H9 (cell line): ENCODE data around the gene DHX40. TPM values are rescaled to one million over a fixed set of nuclear protein-coding genes. Genes with fewer than 3 reads are reported as not detected.

Experiments
- DNase-seq: peaks from one replicate; pipeline ENCODE4 v3.0.0-alpha.2; 2017
- H2AFZ ChIP-seq: one replicate; pipeline ENCODE4 v1.6.1; 2013; ENCODE audit warnings: mild to moderate bottlenecking, low read length, control low read depth, moderate library complexity
- H2AK5ac ChIP-seq: 2 replicates; pipeline ENCODE4 v1.6.1; 2013; ENCODE audit warnings: low read length, control low read depth, mixed read lengths; ENCODE audit not compliant: insufficient read length
- H2BK120ac ChIP-seq: one replicate; pipeline ENCODE4 v1.6.1; 2013; ENCODE audit warnings: low read depth, mild to moderate bottlenecking, low read length, control low read depth, inconsistent platforms; ENCODE audit not compliant: poor library complexity, severe bottlenecking
- H2BK12ac ChIP-seq: 2 replicates; pipeline ENCODE4 v1.6.1; 2013; ENCODE audit warnings: low read length, control low read depth, mixed read lengths, low read depth; ENCODE audit not compliant: insufficient read length
- H2BK15ac ChIP-seq: 2 replicates; pipeline ENCODE4 v1.6.1; 2013; ENCODE audit warnings: low read depth, low read length, control low read depth
- H2BK20ac ChIP-seq: one replicate; pipeline ENCODE4 v1.6.1; 2013; ENCODE audit warnings: low read depth, mild to moderate bottlenecking, low read length, control low read depth, inconsistent platforms; ENCODE audit not compliant: poor library complexity, severe bottlenecking
- H2BK5ac ChIP-seq: 2 replicates; pipeline ENCODE4 v1.6.1; 2013; ENCODE audit warnings: low read length, control low read depth, mixed read lengths; ENCODE audit not compliant: insufficient read length
- H3K14ac ChIP-seq: 2 replicates; pipeline ENCODE4 v1.6.1; 2013; ENCODE audit warnings: low read length, control low read depth; ENCODE audit not compliant: insufficient read depth
- H3K18ac ChIP-seq: 2 replicates; pipeline ENCODE4 v1.6.1; 2013; ENCODE audit warnings: low read depth, mild to moderate bottlenecking, mixed read lengths, low read length, control low read depth; ENCODE audit not compliant: insufficient read length
- H3K23ac ChIP-seq: 2 replicates; pipeline ENCODE4 v1.6.1; 2013; ENCODE audit warnings: low read length, control low read depth, mixed read lengths, low read depth; ENCODE audit not compliant: insufficient read length
- H3K23me2 ChIP-seq: 2 replicates; pipeline ENCODE4 v1.6.1; 2013; ENCODE audit warnings: low read depth, mild to moderate bottlenecking, mixed read lengths, low read length, control low read depth; ENCODE audit not compliant: insufficient read length, poor library complexity, severe bottlenecking
- H3K27ac ChIP-seq: 2 replicates; pipeline ENCODE4 v1.5.1; 2013; ENCODE audit warnings: low read length, control low read depth, mixed read lengths, low read depth; ENCODE audit not compliant: insufficient read length
- H3K27me3 ChIP-seq: 2 replicates; pipeline ENCODE4 v1.6.1; 2013; ENCODE audit warnings: low read length, control low read depth, inconsistent platforms; ENCODE audit not compliant: insufficient read depth
- H3K4ac ChIP-seq: 2 replicates; pipeline ENCODE4 v1.6.1; 2013; ENCODE audit warnings: low read depth, mild to moderate bottlenecking, control low read depth, inconsistent platforms, low read length, moderate library complexity
- H3K4me1 ChIP-seq: 2 replicates; pipeline ENCODE4 v1.6.1; 2013; ENCODE audit warnings: low read length, control low read depth, inconsistent platforms; ENCODE audit not compliant: insufficient read depth
- H3K4me2 ChIP-seq: 2 replicates; pipeline ENCODE4 v1.6.1; 2013; ENCODE audit warnings: low read length, control low read depth, mixed read lengths; ENCODE audit not compliant: insufficient read length, insufficient read depth
- H3K56ac ChIP-seq: 2 replicates; pipeline ENCODE4 v1.6.1; 2013; ENCODE audit warnings: low read depth, mild to moderate bottlenecking, mixed read lengths, low read length, control low read depth; ENCODE audit not compliant: insufficient read length
- H3K79me1 ChIP-seq: 2 replicates; pipeline ENCODE4 v1.6.1; 2013; ENCODE audit warnings: low read depth, mild to moderate bottlenecking, moderate library complexity, low read length, control low read depth, inconsistent platforms; ENCODE audit not compliant: insufficient read depth, poor library complexity, severe bottlenecking
- H3K79me2 ChIP-seq: 2 replicates; pipeline ENCODE4 v1.6.1; 2013; ENCODE audit warnings: low read length, control low read depth, inconsistent platforms; ENCODE audit not compliant: insufficient read depth
- H3K9ac ChIP-seq: 2 replicates; pipeline ENCODE4 v1.6.1; 2013; ENCODE audit warnings: low read length, control low read depth, mixed read lengths; ENCODE audit not compliant: insufficient read length; ENCODE audit errors: extremely low read depth
- H3K9me3 ChIP-seq: one replicate; pipeline ENCODE4 v1.6.1; 2013; ENCODE audit warnings: low read depth, low read length, inconsistent platforms; ENCODE audit not compliant: control insufficient read depth
- H3T11ph ChIP-seq: one replicate; pipeline ENCODE4 v1.6.1; 2013; ENCODE audit warnings: mild to moderate bottlenecking, low read length, control low read depth, inconsistent platforms
- H4K20me1 ChIP-seq: one replicate; pipeline ENCODE4 v1.6.1; 2013; ENCODE audit not compliant: control insufficient read depth, insufficient read length, insufficient read depth
- H4K5ac ChIP-seq: 2 replicates; pipeline ENCODE4 v1.6.1; 2013; ENCODE audit warnings: low read depth, mild to moderate bottlenecking, mixed read lengths, low read length, control low read depth; ENCODE audit not compliant: insufficient read length
- H4K8ac ChIP-seq: replicated peaks from 2 replicates; pipeline ENCODE4 v1.6.1; 2013; ENCODE audit warnings: low read length, control low read depth, mixed read lengths, low read depth; ENCODE audit not compliant: insufficient read length
- H4K91ac ChIP-seq: 2 replicates; pipeline ENCODE4 v1.6.1; 2013; ENCODE audit warnings: low read depth, mild to moderate bottlenecking, moderate library complexity, mixed read lengths, low read length, control low read depth; ENCODE audit not compliant: insufficient read length
- H3K27ac Mint-ChIP-seq, 3 experiments: 2 replicates in 2 of 3; 3 replicates in 1 of 3; pipeline ENCODE4 v1.8.0; 2020 to 2021; ENCODE audit warnings: mixed read lengths in 3 of 3, mild to moderate bottlenecking in 1 of 3, moderate library complexity in 1 of 3
- H3K27me3 Mint-ChIP-seq: 2 replicates; pipeline ENCODE4 v1.8.0; 2021; ENCODE audit warnings: low read depth, mild to moderate bottlenecking, moderate library complexity, mixed read lengths
- H3K36me3 Mint-ChIP-seq, 3 experiments: 2 replicates in 2 of 3; 3 replicates in 1 of 3; pipeline ENCODE4 v1.8.0; 2020 to 2021; ENCODE audit warnings: low read depth in 3 of 3, mixed read lengths in 3 of 3; ENCODE audit not compliant: insufficient read depth in 1 of 3
- H3K4me1 Mint-ChIP-seq, 2 experiments: 2 replicates each; pipeline ENCODE4 v1.8.0; 2020; ENCODE audit warnings: mixed read lengths in 2 of 2
- H3K4me3 Mint-ChIP-seq, 2 experiments: 2 replicates in 1 of 2; 3 replicates in 1 of 2; pipeline ENCODE4 v1.8.0; 2020 to 2021; ENCODE audit warnings: mild to moderate bottlenecking in 2 of 2, mixed read lengths in 2 of 2, moderate library complexity in 1 of 2
- H3K9me3 Mint-ChIP-seq, 2 experiments: 2 replicates in 1 of 2; 3 replicates in 1 of 2; pipeline ENCODE4 v1.8.0; 2020; ENCODE audit warnings: mild to moderate bottlenecking in 2 of 2, mixed read lengths in 2 of 2, moderate library complexity in 1 of 2
- WGBS: extraction: QIAGEN DNeasy Blood & Tissue Kit; methylation state at CpG from one replicate; pipeline ENCODE4 v1.1.7; 2013; ENCODE audit warnings: missing lambda C conversion rate, low lambda C conversion rate, mixed read lengths; ENCODE audit not compliant: insufficient read length; ENCODE audit errors: extremely low coverage; 5-methylcytosine and 5-hydroxymethylcytosine counted together
- total RNA-seq: library from RNA; stranded (reverse); gene quantifications from 2 replicates; pipeline ENCODE4 v1.2.1, GENCODE V29; 2021
- TF ChIP-seq, protein P1 (sequence below): fragments of 200-600 bp; sonication (generic); conservative IDR thresholded peaks from 3 replicates; pipeline ENCODE4 v1.8.0; 2021; ENCODE audit warnings: antibody characterized with exemption, mild to moderate bottlenecking

The DHX40 gene
- total RNA-seq, 1 experiment from 2014 or later: 28.8 TPM

DNA sequence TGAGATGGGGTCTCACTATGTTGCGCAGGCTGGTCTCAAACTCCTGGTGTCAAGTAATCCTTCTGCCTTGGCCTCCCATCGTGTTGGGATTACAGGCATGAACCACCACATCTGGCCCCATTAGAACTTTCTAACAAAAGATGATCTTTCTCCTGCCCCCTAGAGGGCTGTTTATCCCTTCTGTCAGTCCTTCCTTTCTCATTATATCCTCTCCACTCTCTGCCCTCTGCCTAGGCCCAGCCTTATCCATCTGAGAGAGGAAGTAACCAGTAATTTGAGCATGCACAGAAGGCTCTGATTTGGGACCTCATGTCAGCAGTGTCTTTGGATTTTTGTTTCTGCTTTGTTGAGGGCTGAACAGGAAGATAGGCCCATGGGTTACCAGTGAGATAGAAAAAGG is 4.4 kb upstream of the DHX40 start:
- no peak overlapping the region for H4K8ac ChIP-seq
- H3K4me2 ChIP-seq: no peak overlapping the region
- no peak overlapping the region for H2BK20ac ChIP-seq
- no peak overlapping the region for H2AK5ac ChIP-seq
- H3K4me1 ChIP-seq: no peaks in the 10 kb centered on the region
- DNase-seq: peak; percentile 56
- no peak overlapping the region for H3K23ac ChIP-seq
- Mint-ChIP-seq H3K4me3 (no peak overlapping the region), H3K9me3 (peaks cover 13 to 14% of the 10 kb centered on the region in 2 experiments), H3K4me1 (no peaks in the 10 kb centered on the region), H3K36me3 (peaks cover 6 to 10% (median 8%) of the 10 kb centered on the region in 3 experiments; a peak in 6 of 7 replicates), H3K27ac (no peak overlapping the region), H3K27me3 (peaks cover 25% of the 10 kb centered on the region)
- H4K5ac ChIP-seq: no peak overlapping the region
- no peak overlapping the region for H2BK5ac ChIP-seq
- no peaks in the 10 kb centered on the region for H4K20me1 ChIP-seq
- H3K9me3 ChIP-seq: peaks cover 3% of the 10 kb centered on the region
- WGBS: no CpG with 5 or more reads among the region's 2 CpGs
- H2AFZ ChIP-seq: peak overlapping the region; percentile 49
- H3T11ph ChIP-seq: no peak overlapping the region
- TF ChIP-seq, protein P1, sequence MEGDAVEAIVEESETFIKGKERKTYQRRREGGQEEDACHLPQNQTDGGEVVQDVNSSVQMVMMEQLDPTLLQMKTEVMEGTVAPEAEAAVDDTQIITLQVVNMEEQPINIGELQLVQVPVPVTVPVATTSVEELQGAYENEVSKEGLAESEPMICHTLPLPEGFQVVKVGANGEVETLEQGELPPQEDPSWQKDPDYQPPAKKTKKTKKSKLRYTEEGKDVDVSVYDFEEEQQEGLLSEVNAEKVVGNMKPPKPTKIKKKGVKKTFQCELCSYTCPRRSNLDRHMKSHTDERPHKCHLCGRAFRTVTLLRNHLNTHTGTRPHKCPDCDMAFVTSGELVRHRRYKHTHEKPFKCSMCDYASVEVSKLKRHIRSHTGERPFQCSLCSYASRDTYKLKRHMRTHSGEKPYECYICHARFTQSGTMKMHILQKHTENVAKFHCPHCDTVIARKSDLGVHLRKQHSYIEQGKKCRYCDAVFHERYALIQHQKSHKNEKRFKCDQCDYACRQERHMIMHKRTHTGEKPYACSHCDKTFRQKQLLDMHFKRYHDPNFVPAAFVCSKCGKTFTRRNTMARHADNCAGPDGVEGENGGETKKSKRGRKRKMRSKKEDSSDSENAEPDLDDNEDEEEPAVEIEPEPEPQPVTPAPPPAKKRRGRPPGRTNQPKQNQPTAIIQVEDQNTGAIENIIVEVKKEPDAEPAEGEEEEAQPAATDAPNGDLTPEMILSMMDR: peak; percentile 62
- H2BK12ac ChIP-seq: no peak overlapping the region
- H3K27me3 ChIP-seq: peaks cover 9% of the 10 kb centered on the region; the same call in 1 of the 2 replicates
- H4K91ac ChIP-seq: no peak overlapping the region
- H2BK15ac ChIP-seq: no peak overlapping the region
- H3K14ac ChIP-seq: no peak overlapping the region
- H3K9ac ChIP-seq: no peak overlapping the region
- H3K18ac ChIP-seq: no peak overlapping the region
- no peak overlapping the region for H3K4ac ChIP-seq
- H3K27ac ChIP-seq: no peak overlapping the region
- H2BK120ac ChIP-seq: no peak overlapping the region
- peaks cover 3% of the 10 kb centered on the region for H3K23me2 ChIP-seq
- H3K56ac ChIP-seq: no peak overlapping the region
- H3K79me2 ChIP-seq: no peaks in the 10 kb centered on the region
- H3K79me1 ChIP-seq: no peaks in the 10 kb centered on the region
